Fibroblast of the aortic adventitia (primary cell): ENCODE data around the gene KANSL3. TPM values are rescaled to one million over a fixed set of nuclear protein-coding genes. Genes with fewer than 3 reads are reported as not detected.

Experiments used
- DNase-seq: peaks from one replicate; pipeline ENCODE4 v3.0.0-alpha.2; 2010; ENCODE audit warnings: low read depth
- H3K4me3 ChIP-seq: 2 replicates; pipeline ENCODE4 v1.5.1; 2011; ENCODE audit warnings: low read depth, mild to moderate bottlenecking, control low read depth, low read length, moderate library complexity
- total RNA-seq: library from RNA; depleted of rRNA; stranded (reverse); fragments of >200 nt; gene quantifications from 2 replicates; pipeline ENCODE4 v1.2.3, GENCODE V29; 2012; ENCODE audit warnings: low replicate concordance
- TF ChIP-seq, protein P1 (sequence below): IDR thresholded peaks from 2 replicates; pipeline ENCODE4 v1.5.1; 2011; ENCODE audit warnings: mild to moderate bottlenecking, low read length, control low read depth, inconsistent platforms; ENCODE audit not compliant: insufficient read depth

The KANSL3 gene
- total RNA-seq, 1 donor: 45.6 TPM

DNA sequence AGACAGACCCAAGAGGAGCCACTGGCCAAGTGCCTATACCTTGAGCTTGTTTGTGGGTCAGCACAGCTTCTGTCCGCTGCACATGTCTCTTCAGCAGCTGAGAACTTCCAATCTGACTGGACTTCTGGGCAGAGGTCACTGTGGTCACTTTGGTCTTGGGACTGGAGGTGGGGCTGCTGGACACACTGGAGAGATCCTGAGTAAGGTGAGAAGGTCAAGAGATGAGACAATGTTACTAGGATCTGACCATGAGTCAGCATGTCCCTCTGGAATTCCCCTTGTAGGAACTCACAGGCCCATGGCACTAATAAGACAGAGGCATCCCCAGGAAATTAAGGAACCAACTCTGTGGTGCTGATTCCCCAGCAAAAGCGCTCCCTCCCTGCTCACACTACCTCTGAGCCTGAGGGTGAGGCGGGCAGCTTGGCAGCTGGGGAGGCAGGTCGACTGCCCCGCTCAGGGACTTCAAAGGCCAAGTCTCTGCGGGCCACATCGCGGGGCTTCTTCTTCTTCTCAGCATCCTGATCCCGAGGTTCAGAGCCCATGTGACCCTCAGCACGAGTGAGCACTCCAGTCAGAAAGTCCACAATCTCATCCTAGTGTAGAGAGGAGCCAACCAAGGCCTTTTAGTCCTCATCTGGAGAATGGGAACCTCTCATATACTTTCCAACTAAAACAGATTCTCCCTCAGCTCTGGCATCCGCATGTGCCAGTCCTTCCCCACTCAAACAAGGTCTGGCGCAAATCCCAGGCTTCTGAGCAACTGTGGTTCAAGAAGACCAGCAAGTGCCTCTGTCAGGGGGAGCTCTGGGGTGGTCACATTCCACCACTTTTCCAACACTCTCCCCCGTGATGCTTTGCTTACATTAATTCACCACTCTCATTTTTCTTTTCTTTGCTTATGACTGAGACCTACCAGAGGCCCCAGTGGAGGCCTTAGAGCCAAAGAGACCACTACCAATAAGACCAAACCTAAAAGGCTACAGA, 29.4 kb downstream of the KANSL3 start:
- DNase-seq: no peak
- TF ChIP-seq, protein P1, sequence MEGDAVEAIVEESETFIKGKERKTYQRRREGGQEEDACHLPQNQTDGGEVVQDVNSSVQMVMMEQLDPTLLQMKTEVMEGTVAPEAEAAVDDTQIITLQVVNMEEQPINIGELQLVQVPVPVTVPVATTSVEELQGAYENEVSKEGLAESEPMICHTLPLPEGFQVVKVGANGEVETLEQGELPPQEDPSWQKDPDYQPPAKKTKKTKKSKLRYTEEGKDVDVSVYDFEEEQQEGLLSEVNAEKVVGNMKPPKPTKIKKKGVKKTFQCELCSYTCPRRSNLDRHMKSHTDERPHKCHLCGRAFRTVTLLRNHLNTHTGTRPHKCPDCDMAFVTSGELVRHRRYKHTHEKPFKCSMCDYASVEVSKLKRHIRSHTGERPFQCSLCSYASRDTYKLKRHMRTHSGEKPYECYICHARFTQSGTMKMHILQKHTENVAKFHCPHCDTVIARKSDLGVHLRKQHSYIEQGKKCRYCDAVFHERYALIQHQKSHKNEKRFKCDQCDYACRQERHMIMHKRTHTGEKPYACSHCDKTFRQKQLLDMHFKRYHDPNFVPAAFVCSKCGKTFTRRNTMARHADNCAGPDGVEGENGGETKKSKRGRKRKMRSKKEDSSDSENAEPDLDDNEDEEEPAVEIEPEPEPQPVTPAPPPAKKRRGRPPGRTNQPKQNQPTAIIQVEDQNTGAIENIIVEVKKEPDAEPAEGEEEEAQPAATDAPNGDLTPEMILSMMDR: no peak
- no peak overlapping the region for H3K4me3 ChIP-seq

DNA sequence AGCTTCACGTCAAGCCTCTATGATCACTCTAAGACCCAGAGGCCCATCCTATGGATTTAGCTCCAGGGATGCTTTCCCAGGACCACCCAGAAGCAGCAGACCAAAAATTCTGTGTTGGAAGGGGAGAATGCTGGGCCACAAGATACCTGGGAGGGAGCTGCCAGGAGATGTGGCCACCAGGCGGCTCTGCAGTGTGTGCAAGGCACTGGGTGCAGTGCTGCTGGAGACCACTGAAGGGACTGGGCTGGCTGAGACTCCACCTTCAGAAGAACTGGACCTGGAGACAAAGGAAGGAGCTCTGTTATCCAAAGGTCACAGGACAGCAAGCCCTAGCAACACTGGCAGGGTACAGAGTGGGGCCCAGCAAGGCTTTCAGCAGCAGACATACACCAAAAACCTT, 34.0 kb downstream of the KANSL3 start:
- DNase-seq: no peak
- no peak overlapping the region for H3K4me3 ChIP-seq
- TF ChIP-seq, protein P1: peak; percentile 41

DNA sequence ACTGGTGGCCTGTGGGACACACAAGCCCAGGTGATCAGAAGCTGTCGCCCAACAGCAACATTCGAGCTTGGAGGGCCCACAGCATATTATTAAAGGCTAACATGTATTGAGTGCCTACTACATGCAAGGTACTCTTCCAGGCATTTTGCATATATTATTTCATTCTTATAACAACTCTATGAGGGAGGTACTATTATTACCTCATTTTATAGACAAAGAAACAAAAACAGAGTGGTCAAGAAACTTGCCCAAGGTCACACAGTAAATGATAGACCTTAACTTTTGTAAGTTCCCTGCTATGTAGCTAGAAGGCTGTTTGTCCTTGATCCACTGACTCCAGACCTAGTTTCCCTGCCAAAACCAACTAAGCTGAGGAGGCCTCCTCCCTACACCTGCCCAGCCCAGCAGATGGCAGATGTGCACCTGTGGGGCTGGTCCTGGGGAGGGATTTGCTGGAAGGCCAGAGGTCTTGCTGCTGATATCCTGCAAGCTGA, 35.7 kb downstream of the KANSL3 start:
- no peak for DNase-seq
- H3K4me3 ChIP-seq: no peak overlapping the region
- TF ChIP-seq, protein P1: no peak

DNA sequence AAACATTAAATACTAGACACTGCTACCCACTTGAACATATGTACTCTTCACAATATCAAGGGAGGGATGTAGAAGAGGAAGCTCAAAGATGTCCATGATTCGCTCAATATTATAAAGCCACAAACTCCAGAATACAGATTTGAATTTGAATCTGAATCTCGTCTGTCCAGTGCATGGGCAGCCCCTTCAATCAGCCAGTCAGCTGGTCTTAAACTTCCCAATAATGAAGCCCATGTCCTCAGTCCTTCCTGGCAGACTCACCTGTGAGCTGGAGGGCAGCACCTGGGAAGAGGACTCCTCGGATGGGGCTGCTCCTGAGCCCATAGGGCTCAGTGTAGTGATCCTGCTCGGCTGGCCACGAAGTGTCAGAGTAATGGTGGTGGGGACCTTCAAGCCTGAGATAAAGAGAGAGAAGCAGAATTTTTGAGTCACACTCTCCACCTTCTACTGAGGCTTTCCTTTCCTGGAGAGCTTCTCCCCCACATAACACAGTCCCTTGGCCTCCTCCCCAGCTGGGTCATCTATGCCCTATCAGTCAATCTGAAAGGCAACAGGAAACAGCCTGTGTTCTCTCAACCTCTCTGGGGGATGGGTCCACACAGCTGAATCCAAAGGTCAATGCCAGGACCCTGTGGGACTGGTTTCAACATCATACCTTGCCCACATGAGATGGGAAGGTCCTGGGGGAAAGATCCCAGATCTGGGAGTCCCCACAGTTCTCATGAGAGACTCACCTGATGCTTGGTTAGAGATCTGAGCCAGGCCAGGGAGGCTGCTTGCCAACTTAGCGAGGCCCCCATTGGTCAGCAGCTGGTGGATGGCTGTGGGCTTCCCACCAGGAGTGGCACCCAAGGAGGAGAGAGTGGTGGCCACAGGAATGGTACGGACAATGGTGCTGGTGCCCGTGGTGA, 36.5 kb downstream of the KANSL3 start:
- TF ChIP-seq, protein P1: no peak
- H3K4me3 ChIP-seq: no peak overlapping the region
- no peak for DNase-seq

DNA sequence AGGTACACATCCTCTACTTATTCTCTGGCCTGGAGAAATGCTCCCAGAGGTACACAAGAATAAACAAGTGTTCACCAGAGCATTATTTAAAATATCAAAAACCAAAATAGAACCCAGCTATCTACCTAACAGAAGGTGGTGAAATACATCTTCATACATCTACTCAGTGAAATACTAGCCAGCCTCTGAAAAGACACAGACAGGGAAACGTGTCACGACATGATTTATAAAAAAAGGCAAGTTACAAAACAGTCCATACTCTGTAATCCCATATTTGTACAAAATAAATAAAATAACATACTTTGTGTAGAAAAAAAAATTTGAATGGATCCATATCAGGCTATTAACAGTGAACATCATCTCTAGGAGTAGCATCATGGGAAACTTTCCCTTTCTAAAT, 38.2 kb downstream of the KANSL3 start:
- DNase-seq: no peak
- TF ChIP-seq, protein P1: no peak
- H3K4me3 ChIP-seq: no peak overlapping the region

DNA sequence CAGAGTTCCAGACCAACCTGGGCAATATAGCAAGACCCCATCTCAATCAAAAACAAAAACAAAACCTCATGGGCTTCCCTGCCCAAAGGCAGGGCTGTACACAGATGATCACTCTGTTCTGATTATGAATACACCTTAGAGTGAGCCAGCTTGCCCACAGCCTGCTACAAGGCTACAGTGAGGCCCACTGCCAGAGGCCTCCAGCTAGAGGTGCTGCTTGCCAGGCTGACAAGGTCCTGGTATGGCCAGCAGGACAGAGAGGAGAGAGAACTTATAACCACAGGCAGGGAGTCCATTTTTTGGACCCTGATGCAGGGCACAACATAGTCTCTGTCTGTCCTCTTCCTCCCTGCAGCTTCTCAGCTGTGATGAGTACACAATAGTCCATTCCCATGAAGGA, 41.5 kb downstream of the KANSL3 start:
- TF ChIP-seq, protein P1: no peak
- H3K4me3 ChIP-seq: no peak overlapping the region
- DNase-seq: no peak
